Hepatocyte (in vitro differentiated cells): ENCODE data around the gene TREML1. TPM values are rescaled to one million over a fixed set of nuclear protein-coding genes. Genes with fewer than 3 reads are reported as not detected.

Experiments
- DNase-seq: peaks from one replicate; pipeline ENCODE4 v3.0.0-alpha.2; 2016; ENCODE audit warnings: low spot score
- H2AFZ ChIP-seq: fragments of 200-600 bp; sonication (generic); 2 replicates; pipeline ENCODE4 v1.6.0; 2016; ENCODE audit warnings: antibody characterized with exemption, mild to moderate bottlenecking
- H3K27ac ChIP-seq: fragments of 200-600 bp; sonication (generic); 2 replicates; pipeline ENCODE4 v1.5.1; 2016; ENCODE audit warnings: mild to moderate bottlenecking
- H3K27me3 ChIP-seq: fragments of 200-600 bp; sonication (generic); 2 replicates; pipeline ENCODE4 v1.6.1; 2016
- H3K36me3 ChIP-seq: fragments of 200-600 bp; sonication (generic); replicated peaks from 2 replicates; pipeline ENCODE4 v1.5.1; 2016; ENCODE audit warnings: low read depth; ENCODE audit not compliant: insufficient read depth
- H3K4me1 ChIP-seq: fragments of 200-600 bp; sonication (generic); 2 replicates; pipeline ENCODE4 v1.5.1; 2016; ENCODE audit warnings: mild to moderate bottlenecking, moderate library complexity; ENCODE audit not compliant: insufficient read depth
- H3K4me2 ChIP-seq: fragments of 200-600 bp; sonication (generic); 2 replicates; pipeline ENCODE4 v1.6.0; 2016
- H3K4me3 ChIP-seq: fragments of 200-600 bp; sonication (generic); 2 replicates; pipeline ENCODE4 v1.5.1; 2016; ENCODE audit warnings: mild to moderate bottlenecking
- H3K79me2 ChIP-seq: fragments of 200-600 bp; sonication (generic); 2 replicates; pipeline ENCODE4 v1.6.0; 2017; ENCODE audit warnings: mild to moderate bottlenecking
- H3K9me2 ChIP-seq: fragments of 200-600 bp; sonication (generic); replicated peaks from 2 replicates; pipeline ENCODE4 v1.6.0; 2017; ENCODE audit warnings: mild to moderate bottlenecking; ENCODE audit not compliant: insufficient read depth
- H3K9me3 ChIP-seq: fragments of 200-600 bp; sonication (generic); 2 replicates; pipeline ENCODE4 v1.5.1; 2016; ENCODE audit warnings: low read depth, mild to moderate bottlenecking
- H4K20me1 ChIP-seq: fragments of 200-600 bp; sonication (generic); 2 replicates; pipeline ENCODE4 v1.6.0; 2016; ENCODE audit warnings: mild to moderate bottlenecking; ENCODE audit not compliant: insufficient read depth, poor library complexity, severe bottlenecking
- CTCF ChIP-seq: fragments of 200-600 bp; sonication (generic); IDR thresholded peaks from 2 replicates; pipeline ENCODE4 v1.5.1; 2016; ENCODE audit warnings: antibody characterized with exemption, mild to moderate bottlenecking; ENCODE audit not compliant: poor library complexity
- EZH2 ChIP-seq: fragments of 200-600 bp; sonication (generic); IDR thresholded peaks from 2 replicates; pipeline ENCODE4 v1.6.1; 2016; ENCODE audit warnings: antibody characterized with exemption, mild to moderate bottlenecking, borderline replicate concordance
- EZH2phosphoT487 ChIP-seq: fragments of 200-600 bp; sonication (generic); IDR thresholded peaks from one replicate; pipeline ENCODE4 v1.6.1; 2018; ENCODE audit warnings: antibody characterized with exemption, mild to moderate bottlenecking, low read depth, moderate library complexity; ENCODE audit not compliant: unreplicated experiment, severe bottlenecking
- WGBS: methylation state at CpG from one replicate; pipeline ENCODE4 v1.1.6; 2016; ENCODE audit warnings: low lambda C conversion rate; ENCODE audit errors: missing lambda C conversion rate; 5-methylcytosine and 5-hydroxymethylcytosine counted together
- polyA plus RNA-seq: library from polyadenylated mRNA; unstranded; fragments of >200 nt; fragmentation: Nextera tagmentation; extraction: Ambion mirVana; gene quantifications from 2 replicates; pipeline ENCODE4 v1.2.1, GENCODE V29; 2016
- total RNA-seq: library from RNA; depleted of rRNA; stranded (reverse); fragments of >200 nt; gene quantifications from 2 replicates; pipeline ENCODE4 v1.2.3, GENCODE V29; 2014

TREML1 gene
- total and polyA plus RNA-seq, 2 experiments from 2014 or later, result not detected

GRCh38 chr6:41174610-41175009 lies 20.5 kb upstream of the TREML1 start:
- Histone ChIP-seq H2AFZ (no peak overlapping the region), H3K36me3 (no peaks in the 10 kb centered on the region), H3K4me2 (no peak overlapping the region), H3K27ac (no peak overlapping the region), H3K27me3 (peaks cover 26% of the 10 kb centered on the region), H3K4me3 (no peak overlapping the region), H4K20me1 (no peaks in the 10 kb centered on the region), H3K9me2 (no peaks in the 10 kb centered on the region), H3K9me3 (no peaks in the 10 kb centered on the region), H3K79me2 (no peaks in the 10 kb centered on the region), H3K4me1 (no peaks in the 10 kb centered on the region)
- WGBS, result 87% methylated on average over 2 of the region's 2 CpGs
- no peak for DNase-seq
- no peak for TF ChIP-seq CTCF

- 28% methylated on average over 3 of the region's 3 CpGs for WGBS
- TF ChIP-seq EZH2phosphoT487 (no peak), EZH2 (no peak), CTCF (no peak)
- Histone ChIP-seq H3K4me3 (no peak overlapping the region), H3K27me3 (peaks cover 18% of the 10 kb centered on the region), H3K4me2 (no peak overlapping the region), H3K36me3 (no peaks in the 10 kb centered on the region), H3K9me2 (no peaks in the 10 kb centered on the region), H3K27ac (no peak overlapping the region), H3K4me1 (no peaks in the 10 kb centered on the region), H3K79me2 (no peaks in the 10 kb centered on the region), H3K9me3 (no peaks in the 10 kb centered on the region), H2AFZ (no peak overlapping the region), H4K20me1 (no peaks in the 10 kb centered on the region)
- no peak for DNase-seq
These were observed 17.8 kb upstream of the TREML1 start for GRCh38 chr6:41171908-41172307.

- H3K27ac ChIP-seq, result no peak overlapping the region
- no peak overlapping the region for H3K4me2 ChIP-seq
- no peak overlapping the region for H3K4me3 ChIP-seq
- H4K20me1 ChIP-seq, result no peaks in the 10 kb centered on the region
- H3K4me1 ChIP-seq, result no peaks in the 10 kb centered on the region
- WGBS, result 62% methylated on average over 4 of the region's 4 CpGs
- no peak overlapping the region for H2AFZ ChIP-seq
- H3K27me3 ChIP-seq, result peaks cover 9% of the 10 kb centered on the region
- no peaks in the 10 kb centered on the region for H3K79me2 ChIP-seq
- H3K9me2 ChIP-seq, result no peaks in the 10 kb centered on the region
- DNase-seq, result no peak
- no peak for TF ChIP-seq EZH2
- no peak for TF ChIP-seq EZH2phosphoT487
- no peak for TF ChIP-seq CTCF
- no peaks in the 10 kb centered on the region for H3K9me3 ChIP-seq
- H3K36me3 ChIP-seq, result no peaks in the 10 kb centered on the region
These were observed 16.5 kb upstream of the TREML1 start for GRCh38 chr6:41170547-41171160.
